Mesenteric fat pad (tissue), 1 donor: ENCODE measurements around the gene MRPL21. TPM values are rescaled to one million over a fixed set of nuclear protein-coding genes. Genes with fewer than 3 reads are reported as not detected.

Experiments used
- DNase-seq: peaks from one replicate; pipeline ENCODE4 v3.0.0-alpha.2; 2020; ENCODE audit warnings: low spot score
- total RNA-seq: library from RNA; stranded (reverse); fragmentation: NEBNext Ultra II Directional; extraction: Animal tissue kit (Norgen Biotek cat#: 25700); gene quantifications from one replicate; pipeline ENCODE4 v1.2.1, GENCODE V29; 2021
- donor health status: DM: yes; HTN: yes; CAD: no.

Gene MRPL21
- total RNA-seq, 1 donor from 2014 or later, result 41.9 TPM

- no peak for DNase-seq
Measured at GRCh38 chr11:68843052-68843561, 60.5 kb downstream of the MRPL21 start.

- no peak for DNase-seq
Measured at GRCh38 chr11:68842427-68843051, 61.1 kb downstream of the MRPL21 start.

- peak; percentile 95 for DNase-seq
Measured at GRCh38 chr11:68841718-68842426, 61.8 kb downstream of the MRPL21 start, which contains the start of gene CPT1A. TSS of gene CPT1A (minus strand) at chr11:68841916. CDS start at chr11:68815474, 26,442 bp downstream.

Other genes with a start within 250 kb of the MRPL21 start
- 1.4 TPM for gene GAL, start 219.3 kb downstream of the MRPL21 start, total RNA-seq
- gene TESMIN, start 152.3 kb downstream of the MRPL21 start, total RNA-seq, result 0.55 TPM
- 51.9 TPM for gene CPT1A, start 61.9 kb downstream of the MRPL21 start, total RNA-seq
- gene IGHMBP2, start 59 bp upstream of the MRPL21 start, total RNA-seq, result 16.7 TPM
- not detected for gene MRGPRD, start 77.2 kb upstream of the MRPL21 start, total RNA-seq
- 29.8 TPM for gene MRGPRF, start 109.4 kb upstream of the MRPL21 start, total RNA-seq
- gene TPCN2, start 145.1 kb upstream of the MRPL21 start, total RNA-seq, result 17.1 TPM